HEK293 (cell line): ENCODE data around the gene MDH2.
"Not testable (repeated sequence)": the region's sequence is repeated elsewhere in the genome, so short reads cannot be mapped to it uniquely, and the experiment has no call there.

Experiments
- REST ChIP-seq: fragments of 450-650 bp; formaldehyde crosslinking; IDR thresholded peaks from 2 replicates; pipeline ENCODE4 v1.5.1; 2016; ENCODE audit warnings: missing biosample characterization, missing genetic modification characterization
- ZBTB11 ChIP-seq: fragments of 450-650 bp; formaldehyde crosslinking; conservative IDR thresholded peaks from 2 replicates; pipeline ENCODE4 v1.5.1; 2016; ENCODE audit warnings: low read depth, missing biosample characterization, missing genetic modification characterization
- ZFP3 ChIP-seq: fragments of 450-650 bp; formaldehyde crosslinking; IDR thresholded peaks from 2 replicates; pipeline ENCODE4 v1.5.1; 2016; ENCODE audit warnings: low read depth, missing biosample characterization, missing genetic modification characterization
- ZNF138 ChIP-seq: fragments of 450-650 bp; formaldehyde crosslinking; IDR thresholded peaks from 2 replicates; pipeline ENCODE4 v1.5.1; 2016; ENCODE audit warnings: missing biosample characterization, missing genetic modification characterization, borderline replicate concordance
- ZNF549 ChIP-seq: fragments of 450-650 bp; IDR thresholded peaks from 2 replicates; pipeline ENCODE4 v1.5.1; 2018; ENCODE audit warnings: missing biosample characterization, missing genetic modification characterization, mild to moderate bottlenecking, inconsistent platforms, moderate library complexity
- ZNF768 ChIP-seq: fragments of 450-650 bp; formaldehyde crosslinking; IDR thresholded peaks from 2 replicates; pipeline ENCODE4 v1.5.1; 2018; ENCODE audit warnings: missing biosample characterization, mild to moderate bottlenecking, missing genetic modification characterization
- TF ChIP-seq, protein P1 (sequence below): fragments of 450-650 bp; formaldehyde crosslinking; IDR thresholded peaks from 2 replicates; pipeline ENCODE4 v1.5.1; 2016; ENCODE audit warnings: missing biosample characterization, missing genetic modification characterization

GRCh38 chr7:76094326-76094725, 46.4 kb downstream of the MDH2 start:
- TF ChIP-seq REST, ZNF768, ZNF549, ZBTB11, ZFP3, ZNF138 (tag by site-specific recombination): not testable (repeated sequence)
- TF ChIP-seq, protein P1, sequence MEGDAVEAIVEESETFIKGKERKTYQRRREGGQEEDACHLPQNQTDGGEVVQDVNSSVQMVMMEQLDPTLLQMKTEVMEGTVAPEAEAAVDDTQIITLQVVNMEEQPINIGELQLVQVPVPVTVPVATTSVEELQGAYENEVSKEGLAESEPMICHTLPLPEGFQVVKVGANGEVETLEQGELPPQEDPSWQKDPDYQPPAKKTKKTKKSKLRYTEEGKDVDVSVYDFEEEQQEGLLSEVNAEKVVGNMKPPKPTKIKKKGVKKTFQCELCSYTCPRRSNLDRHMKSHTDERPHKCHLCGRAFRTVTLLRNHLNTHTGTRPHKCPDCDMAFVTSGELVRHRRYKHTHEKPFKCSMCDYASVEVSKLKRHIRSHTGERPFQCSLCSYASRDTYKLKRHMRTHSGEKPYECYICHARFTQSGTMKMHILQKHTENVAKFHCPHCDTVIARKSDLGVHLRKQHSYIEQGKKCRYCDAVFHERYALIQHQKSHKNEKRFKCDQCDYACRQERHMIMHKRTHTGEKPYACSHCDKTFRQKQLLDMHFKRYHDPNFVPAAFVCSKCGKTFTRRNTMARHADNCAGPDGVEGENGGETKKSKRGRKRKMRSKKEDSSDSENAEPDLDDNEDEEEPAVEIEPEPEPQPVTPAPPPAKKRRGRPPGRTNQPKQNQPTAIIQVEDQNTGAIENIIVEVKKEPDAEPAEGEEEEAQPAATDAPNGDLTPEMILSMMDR (tag by site-specific recombination) = not testable (repeated sequence)
